Testis (tissue), 2 donors: Measurements from ENCODE around the gene CRYGS.

Source experiments
- POLR2A ChIP-seq: fragments of 450-650 bp; IDR thresholded peaks from one replicate; pipeline ENCODE4 v1.6.1; 2017; ENCODE audit warnings: antibody characterized with exemption, mild to moderate bottlenecking, moderate library complexity
- TF ChIP-seq, protein P1 (sequence below), 3 experiments: fragments of 450-650 bp in 2 of 3; fragments of 200-600 bp in 1 of 3; sonication (generic) in 1 of 3; IDR thresholded peaks; one replicate each; pipeline ENCODE4 v1.5.1; 2016 to 2019; ENCODE audit warnings: antibody characterized with exemption in 3 of 3, mild to moderate bottlenecking in 2 of 3, moderate library complexity in 1 of 3

DNA sequence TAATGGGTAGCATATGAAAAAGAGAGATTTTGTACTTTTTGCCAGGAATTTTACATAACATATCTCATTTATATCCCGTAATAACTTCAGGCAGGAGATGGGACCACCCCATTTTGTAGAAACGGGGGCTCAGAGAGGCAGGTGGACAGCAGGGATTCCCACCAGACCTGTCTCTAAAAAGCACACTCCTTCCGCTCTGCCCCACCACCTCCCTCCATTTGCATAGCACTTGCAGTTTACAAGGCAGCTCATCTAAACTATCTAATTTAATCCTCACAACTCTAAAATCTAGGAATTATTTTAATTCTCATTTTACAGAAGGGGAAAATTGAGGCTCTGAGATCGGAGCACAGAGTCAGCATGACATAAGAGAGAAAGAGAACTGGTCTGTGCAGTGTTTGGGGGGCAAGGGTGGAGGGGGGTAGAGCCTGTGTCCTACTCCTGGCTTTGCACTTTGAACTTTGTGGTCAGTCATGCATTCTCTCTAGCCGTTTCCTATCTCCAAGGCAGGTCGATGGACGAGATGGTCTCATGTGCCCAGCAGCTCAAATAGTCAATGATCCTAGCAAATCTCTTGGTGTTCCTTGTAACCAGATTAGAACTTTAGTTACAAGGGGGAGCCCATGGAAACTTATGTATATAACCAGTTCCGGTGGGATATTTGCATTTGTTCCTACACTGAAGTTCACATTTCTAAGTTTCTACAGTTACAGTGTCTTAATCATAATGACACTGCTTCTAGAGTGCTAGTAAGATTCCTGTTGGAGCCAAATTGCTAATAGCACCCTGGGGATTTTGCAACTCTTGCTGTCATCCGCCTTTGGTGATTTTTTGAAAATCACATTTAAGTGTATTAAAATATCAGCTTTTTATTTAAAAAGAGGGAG lies 18.6 kb downstream of the CRYGS start:
- no peak for TF ChIP-seq POLR2A
- TF ChIP-seq, protein P1, sequence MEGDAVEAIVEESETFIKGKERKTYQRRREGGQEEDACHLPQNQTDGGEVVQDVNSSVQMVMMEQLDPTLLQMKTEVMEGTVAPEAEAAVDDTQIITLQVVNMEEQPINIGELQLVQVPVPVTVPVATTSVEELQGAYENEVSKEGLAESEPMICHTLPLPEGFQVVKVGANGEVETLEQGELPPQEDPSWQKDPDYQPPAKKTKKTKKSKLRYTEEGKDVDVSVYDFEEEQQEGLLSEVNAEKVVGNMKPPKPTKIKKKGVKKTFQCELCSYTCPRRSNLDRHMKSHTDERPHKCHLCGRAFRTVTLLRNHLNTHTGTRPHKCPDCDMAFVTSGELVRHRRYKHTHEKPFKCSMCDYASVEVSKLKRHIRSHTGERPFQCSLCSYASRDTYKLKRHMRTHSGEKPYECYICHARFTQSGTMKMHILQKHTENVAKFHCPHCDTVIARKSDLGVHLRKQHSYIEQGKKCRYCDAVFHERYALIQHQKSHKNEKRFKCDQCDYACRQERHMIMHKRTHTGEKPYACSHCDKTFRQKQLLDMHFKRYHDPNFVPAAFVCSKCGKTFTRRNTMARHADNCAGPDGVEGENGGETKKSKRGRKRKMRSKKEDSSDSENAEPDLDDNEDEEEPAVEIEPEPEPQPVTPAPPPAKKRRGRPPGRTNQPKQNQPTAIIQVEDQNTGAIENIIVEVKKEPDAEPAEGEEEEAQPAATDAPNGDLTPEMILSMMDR (IDR thresholded peaks at IDR 0.05), result no peak
